HEK293T (cell line): ENCODE data around the gene OR10A3.

Source experiments
- ARNT ChIP-seq: fragments of 450-650 bp; IDR thresholded peaks from 2 replicates; pipeline ENCODE4 v1.6.1; 2017; ENCODE audit warnings: mild to moderate bottlenecking
- BHLHE40 ChIP-seq: fragments of 450-650 bp; IDR thresholded peaks from 2 replicates; pipeline ENCODE4 v1.6.1; 2016; ENCODE audit warnings: mild to moderate bottlenecking, moderate library complexity, borderline replicate concordance
- CTBP1 ChIP-seq: fragments of 450-650 bp; IDR thresholded peaks from 2 replicates; pipeline ENCODE4 v1.6.1; 2016; ENCODE audit warnings: borderline replicate concordance
- ELF4 ChIP-seq: fragments of 450-650 bp; IDR thresholded peaks from 2 replicates; pipeline ENCODE4 v1.6.1; 2017; ENCODE audit warnings: antibody characterized with exemption
- FOXA1 ChIP-seq: fragments of 450-650 bp; IDR thresholded peaks from 2 replicates; pipeline ENCODE4 v1.6.1; 2016; ENCODE audit warnings: mild to moderate bottlenecking
- FOXK2 ChIP-seq: fragments of 450-650 bp; IDR thresholded peaks from 2 replicates; pipeline ENCODE4 v1.6.1; 2016; ENCODE audit warnings: mild to moderate bottlenecking
- FOXM1 ChIP-seq: fragments of 450-650 bp; IDR thresholded peaks from 2 replicates; pipeline ENCODE4 v1.6.1; 2017; ENCODE audit warnings: mild to moderate bottlenecking, borderline replicate concordance
- HDGF ChIP-seq: fragments of 450-650 bp; IDR thresholded peaks from 2 replicates; pipeline ENCODE4 v1.6.1; 2017; ENCODE audit warnings: antibody characterized with exemption, borderline replicate concordance
- LEF1 ChIP-seq: fragments of 450-650 bp; IDR thresholded peaks from 2 replicates; pipeline ENCODE4 v1.6.1; 2017; ENCODE audit warnings: mild to moderate bottlenecking, borderline replicate concordance
- NFRKB ChIP-seq: fragments of 450-650 bp; IDR thresholded peaks from 2 replicates; pipeline ENCODE4 v1.6.1; 2016; ENCODE audit warnings: mild to moderate bottlenecking, moderate library complexity
- SP1 ChIP-seq: fragments of 450-650 bp; IDR thresholded peaks from 2 replicates; pipeline ENCODE4 v1.6.1; 2017
- SUZ12 ChIP-seq: fragments of 450-650 bp; IDR thresholded peaks from 2 replicates; pipeline ENCODE4 v1.6.1; 2016; ENCODE audit warnings: mild to moderate bottlenecking
- TARDBP ChIP-seq: fragments of 450-650 bp; IDR thresholded peaks from 2 replicates; pipeline ENCODE4 v1.6.1; 2016
- ZNF384 ChIP-seq: fragments of 450-650 bp; IDR thresholded peaks from 2 replicates; pipeline ENCODE4 v1.6.1; 2016

DNA sequence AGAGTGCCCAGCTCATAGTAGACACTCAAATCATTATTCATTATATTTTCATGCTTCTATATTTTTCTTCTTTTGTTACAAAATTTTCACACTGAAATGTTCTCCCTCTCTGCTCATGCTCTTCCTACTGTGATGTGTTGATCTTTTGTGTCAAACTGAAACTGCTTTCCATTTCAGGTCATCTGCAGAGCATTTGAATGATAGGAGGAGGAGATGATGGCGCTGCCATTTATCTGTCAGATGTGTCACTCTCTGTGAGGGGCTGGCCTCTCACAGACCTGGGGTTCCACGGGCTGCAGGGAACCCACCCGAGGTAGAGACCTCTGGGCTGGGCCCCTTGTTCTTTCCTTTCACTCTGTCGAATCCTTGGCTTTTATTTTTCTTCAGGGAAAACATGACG lies 51.5 kb downstream of the OR10A3 start:
- TF ChIP-seq NFRKB, result no peak
- TF ChIP-seq ARNT, result no peak
- TF ChIP-seq LEF1, result no peak
- TF ChIP-seq FOXA1, result no peak
- TF ChIP-seq FOXK2, result no peak
- no peak for TF ChIP-seq SP1
- no peak for TF ChIP-seq BHLHE40
- no peak for TF ChIP-seq FOXM1
- no peak for TF ChIP-seq HDGF
- TF ChIP-seq SUZ12, result no peak
- no peak for TF ChIP-seq ZNF384
- TF ChIP-seq TARDBP, result no peak
- no peak for TF ChIP-seq CTBP1
- TF ChIP-seq ELF4, result no peak
